ENCODE results near the gene SCML1.

The SCML1 gene, protein sequence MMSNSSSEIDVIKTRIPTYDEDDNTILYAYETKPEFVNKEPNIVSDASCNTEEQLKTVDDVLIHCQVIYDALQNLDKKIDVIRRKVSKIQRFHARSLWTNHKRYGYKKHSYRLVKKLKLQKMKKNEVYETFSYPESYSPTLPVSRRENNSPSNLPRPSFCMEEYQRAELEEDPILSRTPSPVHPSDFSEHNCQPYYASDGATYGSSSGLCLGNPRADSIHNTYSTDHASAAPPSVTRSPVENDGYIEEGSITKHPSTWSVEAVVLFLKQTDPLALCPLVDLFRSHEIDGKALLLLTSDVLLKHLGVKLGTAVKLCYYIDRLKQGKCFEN

DNA sequence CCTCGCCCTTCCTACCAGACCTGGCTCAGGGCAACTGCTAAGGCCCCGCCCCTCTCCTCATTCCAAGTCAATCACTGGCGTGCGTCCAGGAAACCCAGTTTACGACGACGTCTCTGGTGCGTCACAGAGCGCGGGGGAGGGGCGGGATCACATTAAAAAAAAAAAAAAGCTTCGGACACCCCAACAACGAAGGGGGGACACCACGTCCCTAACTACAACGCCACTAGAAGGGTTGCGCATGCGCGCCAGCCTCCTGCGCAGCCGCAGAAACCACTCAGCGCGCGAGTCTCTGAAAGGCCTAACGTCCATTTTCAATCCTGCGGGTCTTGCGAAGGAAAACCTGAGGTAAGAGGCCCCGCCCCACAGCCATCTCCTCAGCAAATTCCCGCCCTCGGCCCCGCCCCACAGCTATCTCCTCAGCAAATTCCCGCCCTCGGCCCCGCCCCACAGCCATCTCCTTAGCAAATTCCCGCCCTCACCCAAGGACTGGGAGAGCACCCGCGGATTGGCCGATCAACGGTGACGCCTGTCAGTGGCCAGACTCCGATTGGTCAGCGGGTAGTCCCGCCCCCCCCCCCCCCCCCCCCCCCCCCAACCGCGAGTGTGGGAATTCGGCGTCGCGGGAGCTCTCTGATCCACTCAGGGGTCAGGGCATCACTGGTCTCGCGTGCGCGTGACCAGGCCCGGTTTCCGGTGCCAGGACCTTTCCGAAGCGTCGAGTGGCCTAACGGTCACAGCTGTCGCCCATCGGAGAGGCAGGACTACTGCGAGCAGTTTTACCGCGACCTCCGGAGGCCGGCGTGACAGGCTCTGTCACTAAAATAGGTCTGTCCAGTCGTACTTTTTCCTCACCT lies at the start of gene SCML1:
TSS of gene SCML1 (plus strand) at position 638 of the 854 bp plus-strand sequence. CDS start 6,694 bp downstream, outside the sequence.
- DNase-seq: peak; percentile 97

DNA sequence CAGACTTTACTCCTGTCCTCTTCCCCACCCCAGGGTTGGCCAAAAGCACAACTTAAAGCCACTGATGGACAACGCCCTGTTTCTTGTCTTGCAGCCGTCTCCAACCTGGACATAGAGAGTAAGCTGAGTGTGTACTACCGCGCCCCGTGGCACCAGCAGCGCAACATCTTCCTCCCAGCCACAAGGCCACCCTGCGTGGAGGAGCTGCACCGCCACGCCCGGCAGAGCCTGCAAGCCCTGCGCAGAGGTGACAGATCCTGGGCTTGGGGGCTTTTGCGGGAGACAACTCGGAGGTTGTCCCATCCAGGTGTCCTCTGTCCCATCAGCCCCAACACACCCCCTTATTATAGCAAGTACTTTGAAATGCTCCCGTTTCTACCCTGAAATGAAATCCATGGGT lies 49.6 kb upstream of the SCML1 start:
- no peak for DNase-seq

- DNase-seq: peak; percentile 48
Observed at GRCh38 chrX:17689971-17690409, 47.3 kb upstream of the SCML1 start.

GRCh38 chrX:17692709-17693346 lies 44.5 kb upstream of the SCML1 start:
- DNase-seq: no peak

DNA sequence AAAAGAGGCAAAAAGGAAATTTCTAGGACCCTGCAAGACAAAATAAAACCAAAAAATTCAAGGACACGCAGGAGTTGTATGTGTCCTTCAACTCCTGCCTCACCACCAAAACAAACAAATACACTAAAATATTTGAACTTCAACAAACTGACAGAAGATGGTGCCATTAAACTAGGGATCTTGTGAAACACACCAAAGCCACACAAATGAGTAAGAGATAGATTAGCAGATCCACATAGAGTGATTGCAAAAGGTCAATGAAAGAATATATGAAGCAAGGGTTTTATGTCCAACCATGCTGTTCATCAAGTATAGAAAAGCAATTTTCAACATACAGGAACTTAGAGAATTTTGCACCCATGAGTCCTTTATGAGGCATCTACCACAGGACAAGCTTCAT lies 40.1 kb upstream of the SCML1 start:
- DNase-seq: no peak

DNA sequence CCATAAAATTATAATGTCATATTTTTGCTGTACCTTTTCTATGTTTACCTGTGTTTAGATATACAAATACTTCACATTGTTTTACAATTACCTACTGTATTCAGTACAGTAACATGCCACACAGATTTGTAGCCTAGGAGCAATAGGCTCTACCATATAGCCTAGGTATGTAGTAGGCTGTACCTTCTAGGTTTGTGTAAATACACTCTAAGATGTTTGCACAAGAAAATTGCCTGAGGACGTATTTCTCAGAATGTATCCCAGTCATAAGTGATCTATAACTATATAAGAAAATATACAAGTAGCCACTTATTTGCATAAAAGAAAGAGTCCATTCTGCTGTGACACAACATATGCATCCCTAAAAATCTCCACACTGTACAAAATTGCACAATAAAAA lies 36.3 kb upstream of the SCML1 start:
- no peak for DNase-seq

- DNase-seq: no peak
Observed at GRCh38 chrX:17703201-17703600, 34.1 kb upstream of the SCML1 start.

- no peak for DNase-seq
Observed at GRCh38 chrX:17705211-17705610, 32.1 kb upstream of the SCML1 start.

DNA sequence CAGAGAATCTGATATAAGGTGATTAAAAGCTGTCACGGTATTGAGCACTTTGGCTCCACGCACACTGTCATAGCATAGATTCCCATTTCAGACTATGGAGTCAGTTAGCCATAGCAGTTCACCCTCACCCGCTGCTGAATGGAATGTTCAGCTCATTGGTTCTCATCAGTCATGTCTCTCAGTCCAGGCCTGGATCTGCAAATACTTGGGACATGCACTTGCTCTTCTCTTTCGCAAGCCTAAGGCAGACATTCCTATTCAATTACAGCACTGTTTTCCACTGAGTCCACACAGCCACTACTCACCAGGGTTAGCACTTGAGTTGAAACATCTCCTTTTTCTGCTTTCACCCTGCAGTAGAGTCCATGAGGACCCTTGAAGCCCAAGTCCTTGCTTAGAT lies 30.6 kb upstream of the SCML1 start:
- DNase-seq: no peak

DNA sequence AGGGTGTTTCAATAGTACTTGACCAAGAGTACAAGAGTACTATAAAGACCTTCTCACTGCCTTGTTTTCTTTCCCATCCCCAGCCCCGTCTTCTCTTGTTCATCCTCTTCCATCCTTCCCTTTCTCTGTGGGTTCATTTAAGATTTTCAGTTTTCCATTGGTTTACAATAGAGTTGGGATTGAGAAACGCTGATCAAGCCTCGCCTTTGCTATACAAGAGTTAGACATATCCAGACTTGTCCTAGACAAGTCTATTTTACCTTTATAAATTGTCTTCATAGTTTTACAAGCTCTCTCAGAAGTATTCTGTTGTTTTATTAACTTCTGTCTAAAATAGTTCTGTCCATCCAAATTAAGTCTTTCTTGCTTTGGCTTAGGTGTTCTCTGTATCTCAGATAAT lies 29.6 kb upstream of the SCML1 start:
- DNase-seq: no peak

DNA sequence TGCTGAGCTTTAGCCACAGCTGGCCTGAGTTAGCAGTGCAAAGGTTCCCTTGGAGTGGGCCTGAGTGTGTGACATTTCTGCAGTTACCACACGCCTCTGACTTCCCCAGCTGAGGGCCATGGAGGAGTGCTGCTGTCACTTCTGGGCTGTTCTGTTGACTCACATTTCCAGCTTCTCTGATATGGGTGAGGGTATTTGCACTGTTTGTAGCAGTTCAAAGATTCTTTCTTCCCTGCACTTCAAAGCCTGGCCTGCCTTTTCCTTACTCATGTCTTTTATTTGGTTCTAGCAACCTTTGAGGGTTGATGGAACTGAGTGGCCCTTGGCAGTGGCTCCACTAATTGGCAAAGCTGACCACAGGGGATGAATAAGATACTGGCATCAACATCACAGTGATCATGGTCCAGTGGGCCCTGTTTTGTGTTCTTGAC lies 26.4 kb upstream of the SCML1 start:
- DNase-seq: no peak

GRCh38 chrX:17713288-17713687 lies 24.0 kb upstream of the SCML1 start:
- no peak for DNase-seq

DNA sequence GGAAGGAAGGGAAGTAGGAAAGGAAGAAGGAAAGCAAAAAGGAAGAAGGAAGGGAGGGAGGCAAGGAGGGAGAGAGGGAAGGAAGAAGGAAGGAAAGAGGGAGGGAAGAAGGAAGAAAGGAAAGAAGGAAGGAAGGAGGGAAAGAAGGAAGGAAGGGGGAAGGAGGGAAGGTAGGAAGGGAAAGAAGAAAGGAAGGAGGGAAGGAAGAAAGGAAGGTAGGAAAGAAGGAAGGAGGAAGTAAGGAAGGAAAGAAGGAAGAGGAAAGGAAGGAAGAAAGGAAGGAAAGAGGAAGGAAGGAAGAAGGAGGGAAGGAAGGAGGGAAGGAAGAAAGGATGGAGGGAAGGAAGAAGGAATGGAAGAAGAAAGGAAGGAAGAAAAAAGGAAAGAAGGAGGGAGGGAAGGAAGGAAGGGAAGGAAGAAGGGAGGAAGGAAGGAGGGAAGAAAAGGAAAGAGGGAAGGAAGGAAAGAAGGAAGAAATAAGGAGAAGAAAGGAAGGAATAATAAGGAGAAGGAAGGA lies 18.6 kb upstream of the SCML1 start:
- DNase-seq: no peak

- no peak for DNase-seq
Observed at GRCh38 chrX:17719711-17720110, 17.6 kb upstream of the SCML1 start.

GRCh38 chrX:17721715-17722114 lies 15.6 kb upstream of the SCML1 start:
- no peak for DNase-seq

DNA sequence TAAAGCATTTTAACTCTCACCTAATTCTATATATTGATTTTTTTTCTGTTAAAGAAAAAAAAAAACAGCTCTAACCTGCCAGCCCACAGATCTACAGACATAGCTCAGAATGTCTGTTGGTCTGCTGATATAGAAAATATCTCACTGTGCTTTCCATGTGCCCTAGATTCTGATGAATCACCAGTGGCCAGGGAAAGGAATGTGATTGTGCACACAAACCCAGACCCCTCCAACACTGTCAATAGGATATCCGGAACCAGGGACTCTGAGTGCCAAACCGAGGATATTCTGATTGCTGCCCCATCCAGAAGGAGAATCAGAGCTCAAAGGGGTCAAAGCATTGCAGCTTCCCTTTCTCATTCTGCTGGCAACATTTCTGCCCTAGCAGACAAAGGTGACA lies 12.1 kb upstream of the SCML1 start:
- DNase-seq: no peak

GRCh38 chrX:17732138-17732783 lies 5.0 kb upstream of the SCML1 start:
- no peak for DNase-seq

DNA sequence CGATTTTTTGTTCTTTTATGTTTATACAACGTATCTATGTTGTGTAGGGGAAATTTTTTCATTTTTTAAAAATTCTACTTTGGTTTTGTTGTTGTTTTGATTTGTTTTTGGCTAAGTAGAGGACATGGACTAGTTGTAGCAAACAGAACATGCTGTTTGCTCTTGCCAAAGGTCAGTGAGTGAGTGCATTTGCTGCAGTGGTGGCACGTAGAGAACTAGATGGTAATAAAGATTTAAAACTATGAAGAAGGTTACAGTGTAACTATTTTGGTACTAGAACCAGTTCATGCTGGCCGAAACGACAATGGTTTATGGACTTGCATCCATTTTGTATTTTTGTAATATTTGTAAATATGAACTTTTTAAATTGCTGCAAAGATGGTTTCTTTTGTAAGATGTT lies 1.9 kb upstream of the SCML1 start:
- no peak for DNase-seq

GRCh38 chrX:17736478-17736855 lies 826 bp upstream of the SCML1 start:
- DNase-seq: no peak

GRCh38 chrX:17737710-17737985 lies 355 bp downstream of the SCML1 start:
- DNase-seq: no peak

- peak; percentile 62 for DNase-seq
Observed at GRCh38 chrX:17737986-17738713, 857 bp downstream of the SCML1 start.

- no peak for DNase-seq
Observed at GRCh38 chrX:17738737-17739535, 1.6 kb downstream of the SCML1 start.

All from right hindlimb (tissue), 1 donor.